Measurements from ENCODE around the gene TMEM87B. TPM values are rescaled to one million over a fixed set of nuclear protein-coding genes. Genes with fewer than 3 reads are reported as not detected.
"Not testable (repeated sequence)": the region's sequence is repeated elsewhere in the genome, so short reads cannot be mapped to it uniquely, and the experiment has no call there.

TMEM87B gene
- total RNA-seq, 1 donor from 2014 or later: 30.3 TPM

DNA sequence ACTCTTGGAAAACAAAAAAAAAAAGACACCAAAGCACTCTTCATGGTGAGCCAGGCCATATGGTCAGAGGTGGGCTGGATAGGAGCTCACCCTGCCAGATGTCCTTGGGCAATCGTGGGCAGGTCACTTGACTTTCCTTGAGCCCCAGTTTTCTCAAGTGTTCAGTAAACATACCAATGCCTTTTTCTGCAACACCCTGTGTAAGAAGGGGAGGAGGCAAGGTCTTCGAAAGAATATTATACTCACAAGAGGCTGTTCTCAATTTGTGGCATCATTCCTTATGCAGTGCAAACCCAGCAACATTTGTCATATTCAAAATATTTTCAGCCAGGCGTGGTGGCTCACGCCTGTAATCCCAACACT lies 22.9 kb upstream of the TMEM87B start:
- Histone ChIP-seq H3K36me3 (ENCODE audit: control insufficient read depth in 3 of 3, insufficient read depth in 3 of 3, low read length in 3 of 3) (no peaks in the 10 kb centered on the region), H3K27ac (ENCODE audit: low read depth, low read length) (peak overlapping the region; percentile 16), H3K9ac (ENCODE audit: low read depth in 1 of 3, low read length in 3 of 3) (no peak overlapping the region), H3K4me3 (ENCODE audit: low read length in 3 of 3) (peak overlapping the region in 1 of 3 donors; percentile 14), H3K4me1 (ENCODE audit: control insufficient read depth in 3 of 3, insufficient read depth in 3 of 3, low read length in 3 of 3) (peaks cover 3 to 15% (median 4%) of the 10 kb centered on the region in 3 donors), H3K9me3 (ENCODE audit: control insufficient read depth in 3 of 3, low read length in 3 of 3) (no peaks in the 10 kb centered on the region), H3K27me3 (ENCODE audit: control insufficient read depth in 3 of 3, insufficient read depth in 3 of 3, low read length in 3 of 3) (peaks cover 0 to 4% (median 0%) of the 10 kb centered on the region in 3 donors)

DNA sequence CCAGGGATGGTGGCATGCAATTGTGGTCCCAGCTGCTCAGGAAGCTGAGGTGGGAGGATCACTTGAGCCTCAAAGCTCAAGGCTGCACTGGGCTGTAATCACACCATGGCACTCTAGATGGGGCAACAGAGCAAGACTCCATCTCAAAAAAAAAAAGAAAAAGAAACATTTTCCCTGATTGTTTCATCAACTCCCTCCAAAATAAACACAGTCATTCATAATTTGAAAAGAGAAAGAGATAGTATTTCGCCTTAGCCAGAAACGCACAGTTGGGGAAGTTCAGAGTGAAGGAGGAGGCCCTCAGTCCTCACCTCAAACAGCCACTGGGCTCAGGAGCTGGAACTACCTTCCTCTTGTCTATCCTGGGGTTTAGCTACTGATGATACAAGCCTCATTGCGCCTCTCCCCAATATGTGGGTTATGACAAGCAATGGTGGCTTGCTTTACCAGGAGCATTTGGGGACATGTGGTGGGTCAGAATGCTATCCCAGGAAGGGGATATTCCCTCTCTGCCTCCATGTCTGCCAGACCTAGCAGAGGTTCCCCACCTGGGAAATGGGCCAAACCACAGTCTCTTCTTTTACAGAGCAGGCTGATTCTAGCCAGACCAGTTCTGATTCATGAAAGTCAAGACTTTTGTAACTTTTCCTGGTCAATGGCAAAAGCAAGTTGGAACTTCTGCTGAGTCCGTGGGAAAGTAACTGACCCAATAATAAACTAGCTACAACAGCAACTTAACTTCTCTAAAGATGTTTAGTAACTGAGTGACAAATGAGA lies 22.2 kb upstream of the TMEM87B start:
- no peak overlapping the region for H3K9ac ChIP-seq (ENCODE audit: low read depth in 1 of 3, low read length in 3 of 3)
- no peak overlapping the region for H3K4me3 ChIP-seq (ENCODE audit: low read length in 3 of 3)
- peaks cover 3 to 15% (median 4%) of the 10 kb centered on the region in 3 donors for H3K4me1 ChIP-seq (ENCODE audit: control insufficient read depth in 3 of 3, insufficient read depth in 3 of 3, low read length in 3 of 3)
- peaks cover 0 to 4% (median 0%) of the 10 kb centered on the region in 3 donors for H3K27me3 ChIP-seq (ENCODE audit: control insufficient read depth in 3 of 3, insufficient read depth in 3 of 3, low read length in 3 of 3)
- H3K36me3 ChIP-seq (ENCODE audit: control insufficient read depth in 3 of 3, insufficient read depth in 3 of 3, low read length in 3 of 3): no peaks in the 10 kb centered on the region
- H3K9me3 ChIP-seq (ENCODE audit: control insufficient read depth in 3 of 3, low read length in 3 of 3): no peaks in the 10 kb centered on the region
- peak overlapping the region; percentile 16 for H3K27ac ChIP-seq (ENCODE audit: low read depth, low read length)

DNA sequence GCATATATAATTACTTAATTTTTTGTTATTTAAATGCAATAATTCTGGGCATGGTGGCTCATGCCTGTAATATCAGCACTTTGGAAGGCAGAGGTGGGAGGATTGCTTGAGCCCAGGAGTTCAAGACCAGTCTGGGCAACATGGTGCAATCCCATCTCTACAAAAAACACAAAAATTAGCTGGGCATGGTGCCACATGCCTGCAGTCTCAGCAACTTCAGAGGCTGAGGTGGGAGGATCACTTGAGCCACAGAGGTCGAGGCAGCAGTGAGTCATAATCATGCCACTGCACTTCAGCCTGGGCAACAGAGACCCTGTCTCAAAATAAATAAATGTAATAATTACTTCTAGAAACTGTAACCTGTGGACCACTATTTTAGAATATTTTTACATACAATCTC lies 21.5 kb upstream of the TMEM87B start:
- no peaks in the 10 kb centered on the region for H3K36me3 ChIP-seq (ENCODE audit: control insufficient read depth in 3 of 3, insufficient read depth in 3 of 3, low read length in 3 of 3)
- H3K4me1 ChIP-seq (ENCODE audit: control insufficient read depth in 3 of 3, insufficient read depth in 3 of 3, low read length in 3 of 3): peaks cover 3 to 15% (median 4%) of the 10 kb centered on the region in 3 donors
- H3K9me3 ChIP-seq (ENCODE audit: control insufficient read depth in 3 of 3, low read length in 3 of 3): no peaks in the 10 kb centered on the region
- peaks cover 0 to 4% (median 0%) of the 10 kb centered on the region in 3 donors for H3K27me3 ChIP-seq (ENCODE audit: control insufficient read depth in 3 of 3, insufficient read depth in 3 of 3, low read length in 3 of 3)
- no peak overlapping the region for H3K9ac ChIP-seq (ENCODE audit: low read depth in 1 of 3, low read length in 3 of 3)
- no peak overlapping the region for H3K27ac ChIP-seq (ENCODE audit: low read depth, low read length)
- no peak overlapping the region for H3K4me3 ChIP-seq (ENCODE audit: low read length in 3 of 3)

DNA sequence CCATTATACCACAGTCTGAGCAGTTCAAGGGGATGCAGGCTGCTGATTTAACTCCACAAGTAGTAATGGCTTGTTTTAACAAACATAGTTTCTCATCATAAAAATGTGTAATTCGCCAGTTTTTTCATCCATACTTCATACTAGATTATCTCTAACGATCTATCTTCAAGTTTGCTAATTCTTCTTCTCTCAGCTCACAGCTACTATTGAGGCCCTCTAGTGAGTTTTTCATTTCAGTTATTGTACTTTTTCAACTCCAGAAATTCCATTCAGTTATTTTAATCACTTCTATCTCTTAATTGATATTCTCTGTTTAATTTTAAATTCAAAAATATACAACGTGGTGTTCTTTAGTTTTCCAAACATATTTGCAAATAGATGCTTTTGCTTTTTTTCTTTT lies 20.1 kb upstream of the TMEM87B start:
- Histone ChIP-seq H3K27ac (ENCODE audit: low read depth, low read length) (no peak overlapping the region), H3K4me1 (ENCODE audit: control insufficient read depth in 3 of 3, insufficient read depth in 3 of 3, low read length in 3 of 3) (peaks cover 3 to 15% (median 4%) of the 10 kb centered on the region in 3 donors), H3K36me3 (ENCODE audit: control insufficient read depth in 3 of 3, insufficient read depth in 3 of 3, low read length in 3 of 3) (no peaks in the 10 kb centered on the region), H3K27me3 (ENCODE audit: control insufficient read depth in 3 of 3, insufficient read depth in 3 of 3, low read length in 3 of 3) (peaks cover 0 to 4% (median 0%) of the 10 kb centered on the region in 3 donors), H3K4me3 (ENCODE audit: low read length in 3 of 3) (no peak overlapping the region), H3K9ac (ENCODE audit: low read depth in 1 of 3, low read length in 3 of 3) (no peak overlapping the region), H3K9me3 (ENCODE audit: control insufficient read depth in 3 of 3, low read length in 3 of 3) (no peaks in the 10 kb centered on the region)

DNA sequence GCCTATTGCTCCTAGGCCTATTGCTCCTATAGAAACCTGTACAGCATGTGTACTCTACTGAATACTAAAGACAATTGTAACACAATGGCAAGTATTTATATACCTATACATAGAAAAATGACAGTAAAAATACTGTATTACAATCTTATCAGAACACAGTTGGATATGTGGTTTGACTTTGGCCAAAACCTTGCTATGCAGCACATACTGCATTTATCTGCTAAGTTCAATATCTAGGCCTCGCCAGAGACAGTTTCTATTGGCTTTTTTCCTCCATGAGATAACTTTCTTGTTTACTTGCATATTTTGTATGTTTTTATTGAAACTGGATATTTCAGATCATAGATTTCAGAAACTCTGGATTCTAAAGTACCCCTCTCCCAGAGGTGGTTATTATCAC lies 19.3 kb upstream of the TMEM87B start:
- no peak overlapping the region for H3K27ac ChIP-seq (ENCODE audit: low read depth, low read length)

DNA sequence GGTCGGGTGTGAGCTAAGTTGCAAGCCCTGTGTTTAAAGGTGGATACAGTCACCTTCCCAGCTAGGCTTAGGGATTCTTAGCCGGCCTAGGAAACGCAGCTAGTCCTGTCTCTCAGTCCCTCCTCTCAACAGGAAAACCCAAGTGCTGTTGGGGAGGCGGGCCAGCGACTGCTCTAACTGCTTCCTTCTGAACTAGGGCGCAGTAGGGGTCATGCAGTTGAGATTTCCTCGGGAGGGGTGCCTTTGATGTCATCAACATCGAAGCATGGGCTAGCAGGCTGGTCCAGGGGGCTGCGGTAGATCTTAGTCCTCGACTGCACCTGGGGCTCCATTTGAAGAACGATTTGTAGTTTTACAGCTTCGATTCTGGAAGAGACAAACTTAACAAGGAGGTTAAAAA lies 15.5 kb upstream of the TMEM87B start:
- not testable (repeated sequence) for H3K27me3 ChIP-seq (ENCODE audit: control insufficient read depth in 3 of 3, insufficient read depth in 3 of 3, low read length in 3 of 3); H3K9ac ChIP-seq (ENCODE audit: low read depth in 1 of 3, low read length in 3 of 3); H3K27ac ChIP-seq (ENCODE audit: low read depth, low read length); H3K9me3 ChIP-seq (ENCODE audit: control insufficient read depth in 3 of 3, low read length in 3 of 3); H3K4me3 ChIP-seq (ENCODE audit: low read length in 3 of 3); H3K36me3 ChIP-seq (ENCODE audit: control insufficient read depth in 3 of 3, insufficient read depth in 3 of 3, low read length in 3 of 3); H3K4me1 ChIP-seq (ENCODE audit: control insufficient read depth in 3 of 3, insufficient read depth in 3 of 3, low read length in 3 of 3)

More for the DNA sequence above, 19.3 kb upstream of the TMEM87B start:
- Histone ChIP-seq H3K9me3 (ENCODE audit: control insufficient read depth in 3 of 3, low read length in 3 of 3) (no peaks in the 10 kb centered on the region), H3K4me1 (ENCODE audit: control insufficient read depth in 3 of 3, insufficient read depth in 3 of 3, low read length in 3 of 3) (peaks cover 3 to 15% (median 4%) of the 10 kb centered on the region in 3 donors), H3K27me3 (ENCODE audit: control insufficient read depth in 3 of 3, insufficient read depth in 3 of 3, low read length in 3 of 3) (no peaks in the 10 kb centered on the region), H3K4me3 (ENCODE audit: low read length in 3 of 3) (no peak overlapping the region), H3K9ac (ENCODE audit: low read depth in 1 of 3, low read length in 3 of 3) (no peak overlapping the region), H3K36me3 (ENCODE audit: control insufficient read depth in 3 of 3, insufficient read depth in 3 of 3, low read length in 3 of 3) (no peaks in the 10 kb centered on the region)

DNA sequence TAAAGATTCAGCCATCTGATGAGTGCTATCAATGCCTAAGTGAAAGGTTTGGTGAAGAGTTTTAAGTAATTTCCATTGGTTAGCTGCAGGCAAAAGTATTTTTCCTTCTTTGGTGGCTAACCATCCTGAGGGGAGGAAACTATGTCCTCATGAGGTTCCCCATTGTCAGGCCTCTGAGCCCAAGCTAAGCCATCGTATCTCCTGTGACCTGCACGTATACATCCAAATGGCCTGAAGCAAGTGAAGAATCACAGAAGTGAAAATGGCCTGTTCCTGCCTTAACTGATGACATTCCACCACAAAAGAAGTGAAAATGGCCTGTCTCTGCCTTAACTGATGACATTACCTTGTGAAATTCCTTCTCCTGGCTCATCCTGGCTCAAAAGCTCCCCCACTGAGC lies 15.0 kb upstream of the TMEM87B start:
- not testable (repeated sequence) for H3K36me3 ChIP-seq (ENCODE audit: control insufficient read depth in 3 of 3, insufficient read depth in 3 of 3, low read length in 3 of 3); H3K27me3 ChIP-seq (ENCODE audit: control insufficient read depth in 3 of 3, insufficient read depth in 3 of 3, low read length in 3 of 3); H3K9ac ChIP-seq (ENCODE audit: low read depth in 1 of 3, low read length in 3 of 3); H3K9me3 ChIP-seq (ENCODE audit: control insufficient read depth in 3 of 3, low read length in 3 of 3); H3K4me3 ChIP-seq (ENCODE audit: low read length in 3 of 3); H3K4me1 ChIP-seq (ENCODE audit: control insufficient read depth in 3 of 3, insufficient read depth in 3 of 3, low read length in 3 of 3); H3K27ac ChIP-seq (ENCODE audit: low read depth, low read length)

DNA sequence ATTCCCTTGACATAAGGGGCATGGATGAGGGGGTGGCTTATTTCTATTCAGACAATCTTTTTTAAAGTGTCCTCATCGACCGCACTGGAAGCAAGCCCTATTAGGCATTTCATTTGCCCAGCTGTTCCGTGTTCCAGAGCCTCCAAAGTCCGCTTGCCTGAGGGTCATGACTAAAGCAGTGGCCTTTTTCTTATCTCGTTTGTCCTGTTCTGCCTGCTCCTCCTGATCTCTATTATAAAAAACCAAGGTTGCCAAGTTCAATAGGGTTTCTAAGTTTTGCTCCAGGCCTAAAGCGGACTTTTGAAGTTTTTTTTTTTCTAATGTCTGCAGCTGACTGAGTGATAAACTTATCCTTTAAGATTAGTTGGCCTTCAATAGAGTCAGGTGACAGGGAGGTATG lies 13.6 kb upstream of the TMEM87B start:
- not testable (repeated sequence) for H3K9me3 ChIP-seq (ENCODE audit: control insufficient read depth in 3 of 3, low read length in 3 of 3); H3K4me1 ChIP-seq (ENCODE audit: control insufficient read depth in 3 of 3, insufficient read depth in 3 of 3, low read length in 3 of 3); H3K27me3 ChIP-seq (ENCODE audit: control insufficient read depth in 3 of 3, insufficient read depth in 3 of 3, low read length in 3 of 3); H3K9ac ChIP-seq (ENCODE audit: low read depth in 1 of 3, low read length in 3 of 3); H3K36me3 ChIP-seq (ENCODE audit: control insufficient read depth in 3 of 3, insufficient read depth in 3 of 3, low read length in 3 of 3); H3K27ac ChIP-seq (ENCODE audit: low read depth, low read length); H3K4me3 ChIP-seq (ENCODE audit: low read length in 3 of 3)

DNA sequence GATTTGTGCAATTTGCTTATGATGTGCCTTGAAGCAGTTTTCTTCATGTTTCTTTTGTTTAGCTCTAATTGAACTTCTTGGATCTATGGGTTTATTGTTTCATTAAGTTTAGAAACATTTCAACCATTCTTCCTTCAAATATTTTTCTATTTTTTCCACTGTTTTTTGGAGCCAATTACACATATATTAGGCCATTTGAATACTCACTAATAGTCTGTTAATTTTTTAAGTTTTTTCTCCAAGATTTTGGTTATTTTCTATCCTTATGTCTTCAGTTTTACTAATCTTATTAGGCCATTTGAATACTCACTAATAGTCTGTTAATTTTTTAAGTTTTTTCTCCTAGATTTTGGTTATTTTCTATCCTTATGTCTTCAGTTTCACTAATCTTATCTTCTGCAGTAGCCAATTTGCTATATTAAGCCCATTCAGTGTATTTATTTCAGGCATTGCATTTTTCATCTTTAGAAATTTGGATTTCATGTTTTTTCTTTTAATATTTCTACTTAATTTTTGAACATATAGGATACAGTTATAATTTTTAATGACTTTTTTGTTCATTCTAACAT lies 9.5 kb upstream of the TMEM87B start:
- Histone ChIP-seq H3K27ac (ENCODE audit: low read depth, low read length) (no peak overlapping the region), H3K9ac (ENCODE audit: low read depth in 1 of 3, low read length in 3 of 3) (no peak overlapping the region), H3K36me3 (ENCODE audit: control insufficient read depth in 3 of 3, insufficient read depth in 3 of 3, low read length in 3 of 3) (no peaks in the 10 kb centered on the region), H3K4me1 (ENCODE audit: control insufficient read depth in 3 of 3, insufficient read depth in 3 of 3, low read length in 3 of 3) (no peaks in the 10 kb centered on the region), H3K27me3 (ENCODE audit: control insufficient read depth in 3 of 3, insufficient read depth in 3 of 3, low read length in 3 of 3) (no peaks in the 10 kb centered on the region), H3K4me3 (ENCODE audit: low read length in 3 of 3) (no peak overlapping the region), H3K9me3 (ENCODE audit: control insufficient read depth in 3 of 3, low read length in 3 of 3) (peaks cover 0 to 6% (median 0%) of the 10 kb centered on the region in 3 donors)

DNA sequence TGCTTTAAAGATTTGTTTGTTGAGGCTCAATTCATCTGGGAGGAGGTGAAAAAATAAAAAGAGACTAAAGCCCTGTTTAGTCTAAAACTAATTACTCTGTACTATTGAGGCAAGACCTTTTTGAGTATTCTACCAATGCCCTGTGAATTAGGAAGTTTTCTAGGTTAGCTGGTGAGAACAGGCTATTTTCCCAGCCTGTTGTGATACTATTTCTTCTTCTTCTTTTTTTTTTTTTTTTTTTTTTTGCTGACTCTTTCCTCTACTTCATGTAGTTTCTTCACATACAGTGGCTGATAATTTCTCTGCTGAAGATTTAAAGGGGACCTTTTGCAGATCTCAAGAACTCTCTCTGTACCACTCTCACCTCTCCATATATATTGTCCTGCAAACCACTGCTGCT lies 8.8 kb upstream of the TMEM87B start:
- no peaks in the 10 kb centered on the region for H3K36me3 ChIP-seq (ENCODE audit: control insufficient read depth in 3 of 3, insufficient read depth in 3 of 3, low read length in 3 of 3)
- no peak overlapping the region for H3K27ac ChIP-seq (ENCODE audit: low read depth, low read length)
- no peak overlapping the region for H3K9ac ChIP-seq (ENCODE audit: low read depth in 1 of 3, low read length in 3 of 3)
- H3K9me3 ChIP-seq (ENCODE audit: control insufficient read depth in 3 of 3, low read length in 3 of 3): peaks cover 0 to 6% (median 0%) of the 10 kb centered on the region in 3 donors
- H3K27me3 ChIP-seq (ENCODE audit: control insufficient read depth in 3 of 3, insufficient read depth in 3 of 3, low read length in 3 of 3): no peaks in the 10 kb centered on the region
- H3K4me3 ChIP-seq (ENCODE audit: low read length in 3 of 3): no peak overlapping the region
- no peaks in the 10 kb centered on the region for H3K4me1 ChIP-seq (ENCODE audit: control insufficient read depth in 3 of 3, insufficient read depth in 3 of 3, low read length in 3 of 3)
